HepG2 (cell line): ENCODE results near the gene TMEM151A. TPM values are rescaled to one million over a fixed set of nuclear protein-coding genes. Genes with fewer than 3 reads are reported as not detected.

Source experiments
- ATAC-seq: fragments of 200-7000 bp; cut with Tn5 transposase; 3 replicates; pipeline ENCODE4 v1.9.1; 2020; ENCODE audit warnings: mild to moderate bottlenecking, moderate library complexity
- BruUV-seq: library from RNA; stranded (reverse); fragments of 400-500 nt; replicated peaks from 2 replicates; lab custom pipeline; 2021; lab: Mats Ljungman, UMichigan
- CTCF ChIA-PET: fragments of 300-600 bp; formaldehyde crosslinking; extraction: SDS; loops from one replicate; lab custom pipeline; 2021; ENCODE audit warnings: low total read pairs, inconsistent platforms, low intra/inter-chr PET ratio; lab: Yijun Ruan, JAX
- POLR2A ChIA-PET: fragments of 350-600 bp; sonication (Branson Sonifier 250); formaldehyde crosslinking; loops from one replicate; lab custom pipeline; 2020; ENCODE audit warnings: antibody characterized with exemption, inconsistent platforms; lab: Yijun Ruan, JAX
- DNase-seq: peaks from one replicate; pipeline ENCODE4 v3.0.0-alpha.2; 2015; ENCODE audit warnings: low spot score
- FAIRE-seq: peaks from 3 replicates; lab custom pipeline; 2011; peaks lifted over from hg19 to GRCh38; lab: Jason Lieb, UNC
- H2AFZ ChIP-seq: one replicate; pipeline ENCODE4 v1.6.1; 2011; ENCODE audit warnings: low read length, inconsistent platforms
- H3K27ac ChIP-seq: fragments of 300-600 bp; 3 replicates; pipeline ENCODE4 v1.8.0; 2011; ENCODE audit warnings: mixed run types, mild to moderate bottlenecking, mixed read lengths, low read length, inconsistent platforms; ENCODE audit not compliant: insufficient read depth; ENCODE audit errors: extremely low read length
- H3K27me3 ChIP-seq, 2 experiments: fragments of 200-600 bp in 1 of 2; 2 replicates in 1 of 2; 3 replicates in 1 of 2; pipeline versions ENCODE4 v1.6.0 to v1.8.0; 2011; ENCODE audit warnings: low read length in 2 of 2, mild to moderate bottlenecking in 2 of 2, moderate library complexity in 2 of 2, inconsistent platforms in 1 of 2; ENCODE audit not compliant: insufficient read depth in 2 of 2, control insufficient read depth in 1 of 2
- H3K36me3 ChIP-seq, 2 experiments: fragments of 200-600 bp in 1 of 2; replicated peaks in 1 of 2; 2 replicates in 1 of 2; 3 replicates in 1 of 2; pipeline versions ENCODE4 v1.5.1 to v1.8.0; 2011; ENCODE audit warnings: low read length in 2 of 2, inconsistent platforms in 1 of 2; ENCODE audit not compliant: insufficient read depth in 2 of 2, control insufficient read depth in 1 of 2
- H3K4me1 ChIP-seq: 2 replicates; pipeline ENCODE4 v1.5.1; 2012; ENCODE audit warnings: low read length, inconsistent platforms; ENCODE audit not compliant: insufficient read depth
- H3K4me2 ChIP-seq: 2 replicates; pipeline ENCODE4 v1.6.0; 2011; ENCODE audit warnings: low read depth, low read length, inconsistent platforms
- H3K4me3 ChIP-seq, 3 experiments: fragments of 200-600 bp in 1 of 3; sonication (generic), shearing (Covaris generic) in 1 of 3; replicated peaks in 1 of 3; 2 replicates each; pipeline ENCODE4 v1.5.1; 2011 to 2016; ENCODE audit warnings: low read length in 3 of 3, inconsistent platforms in 2 of 3, low read depth in 2 of 3, mild to moderate bottlenecking in 2 of 3, control low read depth in 1 of 3, mixed read lengths in 1 of 3; ENCODE audit not compliant: insufficient read depth in 1 of 3
- H3K79me2 ChIP-seq: one replicate; pipeline ENCODE4 v1.6.1; 2011; ENCODE audit warnings: low read length, inconsistent platforms; ENCODE audit not compliant: insufficient read depth
- H3K9ac ChIP-seq: 2 replicates; pipeline ENCODE4 v1.6.0; 2011; ENCODE audit warnings: mild to moderate bottlenecking, low read depth, low read length, inconsistent platforms; ENCODE audit not compliant: insufficient read depth
- H3K9me3 ChIP-seq: 2 replicates; pipeline ENCODE4 v1.5.1; 2012; ENCODE audit warnings: mild to moderate bottlenecking, low read length
- H4K20me1 ChIP-seq: 2 replicates; pipeline ENCODE4 v1.6.0; 2011; ENCODE audit warnings: inconsistent platforms, mild to moderate bottlenecking, low read length, moderate library complexity; ENCODE audit not compliant: insufficient read depth
- BCL6 ChIP-seq: IDR thresholded peaks from 2 replicates; pipeline ENCODE4 v1.6.1; 2016; ENCODE audit warnings: missing genetic modification reagents, missing compliant biosample characterization
- DPF2 ChIP-seq: sonication (generic); formaldehyde crosslinking; IDR thresholded peaks from 2 replicates; pipeline ENCODE4 v1.4.0; 2020; ENCODE audit warnings: mild to moderate bottlenecking, low read depth, missing genetic modification reagents, borderline replicate concordance
- LCORL ChIP-seq, 2 experiments: fragments of 450-650 bp in 1 of 2; sonication (generic) in 1 of 2; formaldehyde crosslinking in 1 of 2; IDR thresholded peaks; 2 replicates each; pipeline versions ENCODE4 v1.5.0 to v1.6.1; 2017 to 2020; ENCODE audit warnings: antibody characterized with exemption in 1 of 2, missing genetic modification reagents in 1 of 2
- ZBTB33 ChIP-seq: sonication (generic); formaldehyde crosslinking; IDR thresholded peaks from 2 replicates; pipeline ENCODE4 v1.4.0; 2020; ENCODE audit warnings: missing genetic modification reagents
- WGBS: methylation state at CpG from one replicate; pipeline ENCODE4 v1.1.6; 2017; ENCODE audit warnings: low lambda C conversion rate; 5-methylcytosine and 5-hydroxymethylcytosine counted together
- in situ Hi-C: cut with HindIII; loops from 2 replicates; pipeline ENCODE4 v1.10.0; 2017; ENCODE audit warnings: low pct_unique_long_range_greater_than_20kb; ENCODE audit not compliant: extremely low pct_ligation_motif_present
- intact Hi-C: fragments of 100-400 bp; cut with micrococcal nuclease; formaldehyde crosslinking; loops from one replicate; pipeline ENCODE4 v1.10.0; 2022; ENCODE audit not compliant: unreplicated experiment
- polyA plus RNA-seq, 8 experiments: library from polyadenylated mRNA; depleted of rRNA in 3 of 8; stranded (reverse) in 7 of 8; unstranded in 1 of 8; fragments of >200 nt; fragmentation: Illumina TruSeq in 4 of 8; extraction: Trizol in 4 of 8; gene quantifications; 2 replicates each; pipeline versions ENCODE4 v1.2.1 to v1.2.3, GENCODE V29; 2011 to 2016; ENCODE audit warnings: low read depth in 4 of 8, missing spikeins in 1 of 8, mixed read lengths in 1 of 8; ENCODE audit not compliant: insufficient read depth in 1 of 8
- total RNA-seq, 5 experiments: library from RNA; depleted of rRNA; stranded (reverse); fragments of >200 nt; fragmentation: Illumina TruSeq; extraction: Trizol; gene quantifications; 2 replicates each; pipeline ENCODE4 v1.2.3, GENCODE V29; 2016; ENCODE audit warnings: low read depth in 1 of 5
- TF ChIP-seq, protein P1 (sequence below): sonication (generic); formaldehyde crosslinking; IDR thresholded peaks from 2 replicates; pipeline ENCODE4 v1.4.0; 2020; ENCODE audit warnings: missing genetic modification reagents

TMEM151A gene
- total and polyA plus RNA-seq, 2 of the 13 experiments (the other 11 are each of a cell fraction or from before 2014, with no cell fraction given): 0.18 to 0.33 TPM

- H4K20me1 ChIP-seq: no peaks in the 10 kb centered on the region
- TF ChIP-seq DPF2: no peak
- TF ChIP-seq, protein P1, sequence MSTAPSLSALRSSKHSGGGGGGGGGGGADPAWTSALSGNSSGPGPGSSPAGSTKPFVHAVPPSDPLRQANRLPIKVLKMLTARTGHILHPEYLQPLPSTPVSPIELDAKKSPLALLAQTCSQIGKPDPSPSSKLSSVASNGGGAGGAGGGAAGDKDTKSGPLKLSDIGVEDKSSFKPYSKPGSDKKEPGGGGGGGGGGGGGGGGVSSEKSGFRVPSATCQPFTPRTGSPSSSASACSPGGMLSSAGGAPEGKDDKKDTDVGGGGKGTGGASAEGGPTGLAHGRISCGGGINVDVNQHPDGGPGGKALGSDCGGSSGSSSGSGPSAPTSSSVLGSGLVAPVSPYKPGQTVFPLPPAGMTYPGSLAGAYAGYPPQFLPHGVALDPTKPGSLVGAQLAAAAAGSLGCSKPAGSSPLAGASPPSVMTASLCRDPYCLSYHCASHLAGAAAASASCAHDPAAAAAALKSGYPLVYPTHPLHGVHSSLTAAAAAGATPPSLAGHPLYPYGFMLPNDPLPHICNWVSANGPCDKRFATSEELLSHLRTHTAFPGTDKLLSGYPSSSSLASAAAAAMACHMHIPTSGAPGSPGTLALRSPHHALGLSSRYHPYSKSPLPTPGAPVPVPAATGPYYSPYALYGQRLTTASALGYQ (CRISPR knock-in tag): no peak
- TF ChIP-seq LCORL (IDR thresholded peaks at IDR 0.05): no peak
- peak; percentile 11 for TF ChIP-seq LCORL (CRISPR knock-in tag; IDR thresholded peaks at IDR 0.05)
- no peak for TF ChIP-seq ZBTB33 (CRISPR knock-in tag)
- peak; percentile 5; the same call in 1 of the 2 replicates for TF ChIP-seq BCL6 (CRISPR knock-in tag)
- TF ChIP-seq, all 625 proteins: peak for 2
- peaks cover 3 to 17% of the 10 kb centered on the region in 2 experiments; a peak in 4 of 5 replicates for H3K36me3 ChIP-seq
- FAIRE-seq: no peak
- peaks cover 58% of the 10 kb centered on the region for H3K4me1 ChIP-seq
- WGBS: 25% methylated on average over 2 of the region's 2 CpGs
- intact Hi-C loops: no loop called here
- H3K4me2 ChIP-seq: peak overlapping the region; percentile 88
- H3K27me3 ChIP-seq: peaks cover 0 to 24% of the 10 kb centered on the region in 2 experiments; a peak in 4 of 5 replicates
- H3K4me3 ChIP-seq: peak overlapping the region; percentile 74 to 95 (median 78)
- BruUV-seq: no TSS peak
- peaks cover 29% of the 10 kb centered on the region for H3K79me2 ChIP-seq
- ChIA-PET CTCF (no interaction called here), POLR2A (interaction anchor here (0.7 to 5.7 kb wide), 2 partner anchors 8 to 21 kb away, joined by 3 to 121 read pairs; no protein-coding TSS in a partner anchor)
- no peak overlapping the region for H2AFZ ChIP-seq
- in situ Hi-C loops: loop anchor here (5.0 kb wide), 1 partner anchor 37 kb away; no protein-coding TSS in a partner anchor
- peak overlapping the region; percentile 96 for H3K9ac ChIP-seq
- no peak for ATAC-seq
- no peak overlapping the region for H3K27ac ChIP-seq
- no peak for DNase-seq
- no peaks in the 10 kb centered on the region for H3K9me3 ChIP-seq
These were observed 1.4 kb upstream of the TMEM151A start for GRCh38 chr11:66290330-66290621.
